ENCODE data around the gene TIE1. TPM values are rescaled to one million over a fixed set of nuclear protein-coding genes. Genes with fewer than 3 reads are reported as not detected.

The TIE1 gene
- total and polyA plus RNA-seq, 2 of the 13 experiments (the other 11 are each of a cell fraction or from before 2014, with no cell fraction given): 0.58 to 0.84 TPM

DNA sequence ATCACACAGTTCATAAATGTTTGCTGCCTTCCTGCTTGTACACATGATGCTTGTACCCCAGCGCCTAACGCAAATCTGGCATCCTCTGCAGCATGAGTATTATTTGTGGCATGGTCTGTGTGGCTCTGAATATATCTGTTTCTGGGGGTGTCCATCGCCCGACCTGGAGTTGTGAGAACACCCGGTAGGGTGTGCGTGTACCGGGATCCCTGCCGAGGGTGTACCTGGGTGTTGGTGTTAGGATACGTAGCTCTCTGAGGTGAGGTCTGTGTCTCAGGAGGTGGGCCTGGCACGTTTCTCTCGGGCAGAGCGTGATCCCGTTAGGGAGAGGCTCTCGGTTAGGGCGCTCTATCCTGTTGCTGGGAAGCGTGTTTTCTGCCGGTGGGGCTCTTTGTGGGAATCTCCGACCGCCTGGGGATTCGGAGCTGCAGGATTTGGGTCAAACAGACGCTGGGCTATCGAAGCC lies 47.6 kb downstream of the TIE1 start:
- H3K4me1 ChIP-seq (ENCODE audit: insufficient read depth, low read length): peaks cover 64% of the 10 kb centered on the region
- peak; percentile 26 for DNase-seq (ENCODE audit: low spot score)
- H3K4me2 ChIP-seq (ENCODE audit: low read depth, low read length): peak overlapping the region; percentile 97
- ChIA-PET POLR2A (interaction anchor here (0.6 to 4.1 kb wide), 18 partner anchors 8 to 429 kb away, joined by 3 to 32 read pairs (median 4); partner anchors contain the start of genes C1orf210, CDC20, ELOVL1 and MED8), CTCF (ENCODE audit: low intra/inter-chr PET ratio, low total read pairs) (no interaction called here)
- WGBS (ENCODE audit: low lambda C conversion rate): 47% methylated on average over 5 of the region's 22 CpGs
- H3K36me3 ChIP-seq (replicated peaks in 1 of 2; ENCODE audit: control insufficient read depth in 1 of 2, insufficient read depth in 2 of 2, low read length in 2 of 2): no peaks in the 10 kb centered on the region
- no peaks in the 10 kb centered on the region for H3K79me2 ChIP-seq (ENCODE audit: insufficient read depth, low read length)
- peak; percentile 39 for ATAC-seq
- no peaks in the 10 kb centered on the region; a peak in 1 of 5 replicates for H3K27me3 ChIP-seq (ENCODE audit: control insufficient read depth in 1 of 2, insufficient read depth in 2 of 2, low read length in 2 of 2)
- H3K4me3 ChIP-seq (replicated peaks in 1 of 3; ENCODE audit: insufficient read depth in 1 of 3, low read depth in 2 of 3, low read length in 3 of 3): peak overlapping the region; percentile 72 to 88 (median 86); a peak in 5 of 6 replicates
- intact Hi-C loops (cut with micrococcal nuclease; ENCODE audit: unreplicated experiment): loop anchor here (5.0 kb wide), 1 partner anchor 111 kb away; no protein-coding TSS in a partner anchor
- no peaks in the 10 kb centered on the region for H3K9me3 ChIP-seq (ENCODE audit: low read length)
- H3K9ac ChIP-seq (ENCODE audit: insufficient read depth, low read depth, low read length): peak overlapping the region; percentile 97
- BruUV-seq (replicated peaks): TSS peak; percentile 88
- H4K20me1 ChIP-seq (ENCODE audit: insufficient read depth, low read length): no peaks in the 10 kb centered on the region
- H3K27ac ChIP-seq (ENCODE audit: extremely low read length, insufficient read depth, low read length): peak overlapping the region; percentile 98
- no peak overlapping the region for H2AFZ ChIP-seq (ENCODE audit: low read length)
- no peak for FAIRE-seq
- in situ Hi-C loops (cut with HindIII; ENCODE audit: extremely low pct_ligation_motif_present, low pct_unique_long_range_greater_than_20kb): no loop called here
- TF ChIP-seq THAP11 (CRISPR knock-in tag; IDR thresholded peaks at IDR 0.05): no peak
- TF ChIP-seq ZNF883 (CRISPR knock-in tag; IDR thresholded peaks at IDR 0.05; ENCODE audit: not compliant biosample characterization): no peak
- no peak for TF ChIP-seq GPN1 (CRISPR knock-in tag; IDR thresholded peaks at IDR 0.05; ENCODE audit: borderline replicate concordance)
- TF ChIP-seq ZNF367 (CRISPR knock-in tag; IDR thresholded peaks at IDR 0.05; ENCODE audit: borderline replicate concordance): no peak
- TF ChIP-seq ZFP90 (CRISPR knock-in tag; IDR thresholded peaks at IDR 0.05; ENCODE audit: borderline replicate concordance): 0 out of 2 replicates have a peak, but pooled peaks have one; percentile 9
- TF ChIP-seq ARID3A (IDR thresholded peaks at IDR 0.05; ENCODE audit: low read depth, low read length): no peak
- TF ChIP-seq, protein P1, sequence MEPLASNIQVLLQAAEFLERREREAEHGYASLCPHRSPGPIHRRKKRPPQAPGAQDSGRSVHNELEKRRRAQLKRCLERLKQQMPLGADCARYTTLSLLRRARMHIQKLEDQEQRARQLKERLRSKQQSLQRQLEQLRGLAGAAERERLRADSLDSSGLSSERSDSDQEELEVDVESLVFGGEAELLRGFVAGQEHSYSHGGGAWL (CRISPR knock-in tag; IDR thresholded peaks at IDR 0.05): 0 out of 2 replicates have a peak, but pooled peaks have one; percentile 47
- TF ChIP-seq ZNF296 (CRISPR knock-in tag; conservative IDR thresholded peaks at IDR 0.05): 0 out of 2 replicates have a peak, but pooled peaks have one; percentile 59
- TF ChIP-seq ZNF83 (CRISPR knock-in tag; IDR thresholded peaks at IDR 0.05; ENCODE audit: borderline replicate concordance): 0 out of 2 replicates have a peak, but pooled peaks have one; percentile 80
- TF ChIP-seq ZNF574 (CRISPR knock-in tag; IDR thresholded peaks at IDR 0.05): 0 out of 2 replicates have a peak, but pooled peaks have one; percentile 10
- TF ChIP-seq ZBTB43 (CRISPR knock-in tag; conservative IDR thresholded peaks at IDR 0.05): no peak
- TF ChIP-seq AGO1 (IDR thresholded peaks at IDR 0.05; ENCODE audit: low read depth, low read length, poor library complexity, severe bottlenecking): no peak
- TF ChIP-seq FOXC1 (CRISPR knock-in tag; IDR thresholded peaks at IDR 0.05; ENCODE audit: borderline replicate concordance): 0 out of 2 replicates have a peak, but pooled peaks have one; percentile 83
- no peak for TF ChIP-seq ZNF562 (CRISPR knock-in tag; IDR thresholded peaks at IDR 0.05; ENCODE audit: borderline replicate concordance)
- no peak for TF ChIP-seq FOXO4 (CRISPR knock-in tag; conservative IDR thresholded peaks at IDR 0.05)

Data from HepG2 (cell line).